Kasumi-1 (cell line): ENCODE results near the gene KLHL30.

Source experiments
- DNase-seq, 2 experiments: peaks; one replicate each; lab custom pipeline; 2025; lab: John Stamatoyannopoulos, UW

Gene KLHL30

DNA sequence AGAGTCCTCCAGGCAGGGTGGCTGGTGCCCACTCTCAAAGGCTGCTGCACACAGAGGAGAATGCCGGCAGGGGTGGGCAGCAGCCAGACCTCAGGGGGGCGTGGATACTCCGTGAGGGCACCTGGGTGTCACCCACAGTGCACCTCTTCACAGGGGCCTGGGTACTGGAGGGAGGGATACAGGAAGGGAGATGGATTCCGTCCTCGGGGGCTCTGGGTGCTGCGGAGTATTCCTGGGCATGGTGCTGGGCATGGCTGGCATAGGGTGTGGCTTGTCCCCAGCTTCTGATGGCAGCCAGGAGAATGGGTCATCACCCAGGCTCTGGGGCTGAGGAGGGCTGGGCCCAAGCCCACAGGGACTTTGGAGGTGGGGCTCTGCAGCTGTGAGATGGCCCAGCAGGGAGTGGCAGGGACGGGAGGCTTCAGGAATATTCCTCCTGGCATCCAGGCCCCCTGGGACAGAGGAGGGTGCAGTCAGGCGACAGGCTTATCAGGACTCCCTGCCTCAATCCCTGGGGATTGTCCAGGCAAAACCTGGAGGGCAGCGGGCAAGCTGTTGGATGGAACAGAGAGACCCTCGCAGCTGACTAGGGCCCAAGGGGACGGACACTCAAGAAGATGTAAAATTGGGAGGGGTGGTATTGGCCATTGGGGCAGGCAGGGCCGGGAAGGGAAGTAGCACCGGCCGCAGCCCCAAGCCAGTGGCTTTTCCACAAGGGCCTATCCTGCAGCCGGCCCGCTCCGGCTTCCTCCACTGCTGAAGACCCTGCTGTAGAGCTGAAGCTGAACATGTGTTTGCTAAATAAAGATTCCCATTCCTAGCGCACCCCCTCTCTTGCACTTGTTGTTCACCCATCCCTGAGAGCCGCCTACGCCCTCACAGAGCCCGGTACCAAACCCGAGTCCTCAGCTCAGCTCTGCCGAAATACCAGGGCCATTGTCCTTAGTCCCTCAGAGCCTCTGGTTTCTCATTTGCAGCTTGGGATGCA lies 5.7 kb upstream of the KLHL30 start:
- DNase-seq: no peak

DNA sequence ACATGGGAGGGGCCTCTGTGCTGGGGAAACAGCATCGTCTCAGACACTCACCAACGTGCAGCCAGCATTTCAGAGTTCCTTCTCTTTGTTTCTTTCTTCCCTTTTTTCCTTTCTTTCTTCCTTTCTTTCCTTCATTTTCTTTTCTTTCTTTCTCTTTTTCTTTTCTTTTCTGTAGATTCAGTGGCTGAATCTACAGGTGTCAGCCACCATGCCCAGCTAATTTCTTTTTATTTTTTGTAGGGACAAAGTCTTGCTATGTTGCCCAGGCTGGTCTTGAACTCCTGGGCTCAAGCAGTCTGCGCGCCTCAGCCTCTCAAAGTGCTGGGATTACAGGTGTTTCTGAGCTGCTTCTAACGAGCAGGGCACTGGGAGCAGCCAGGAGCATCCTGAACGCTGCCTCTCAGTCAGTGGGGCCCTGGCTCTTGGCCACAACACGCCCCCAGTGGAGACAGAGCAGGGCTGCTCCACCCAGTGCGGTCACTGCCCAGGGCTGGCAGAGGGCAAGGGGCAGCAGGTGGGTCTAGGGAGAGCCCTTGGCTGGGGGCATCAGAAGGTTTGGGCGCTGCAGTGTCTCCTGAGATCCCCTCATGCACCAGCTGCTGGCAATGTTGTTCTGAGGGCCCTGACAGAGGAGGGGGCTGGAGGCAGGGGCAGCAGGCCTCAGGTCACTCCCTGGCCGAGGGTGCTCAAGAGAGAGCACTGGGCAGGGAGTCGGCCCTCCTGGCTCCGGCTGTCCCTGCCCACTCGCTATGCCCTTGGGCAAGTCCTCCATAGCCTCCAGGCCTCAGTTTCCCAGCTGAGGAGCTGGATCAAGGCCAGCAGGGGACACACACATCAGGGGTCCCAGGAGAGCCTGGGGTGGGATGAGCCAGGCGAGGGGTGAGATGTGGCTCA lies 4.7 kb upstream of the KLHL30 start:
- no peak for DNase-seq

DNA sequence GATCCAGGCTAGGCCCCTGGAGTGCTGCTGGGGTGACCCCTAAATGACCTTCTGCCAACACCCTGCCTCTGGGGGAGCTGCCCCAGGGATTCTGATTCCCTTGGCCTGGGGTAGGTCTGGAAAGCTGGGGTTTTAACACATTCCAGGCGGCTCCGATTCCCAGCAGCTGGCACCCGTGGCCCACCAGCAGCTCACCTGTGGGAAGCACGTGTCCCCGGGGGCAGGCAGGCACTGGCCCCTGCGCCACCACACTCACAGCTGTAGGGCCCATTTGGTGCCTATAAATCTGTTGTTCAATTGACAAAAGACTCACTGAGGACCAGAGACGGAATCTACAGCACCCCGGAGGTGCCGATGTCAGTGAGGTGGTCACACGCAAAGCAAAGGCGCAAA lies 4.1 kb upstream of the KLHL30 start:
- DNase-seq: no peak

DNA sequence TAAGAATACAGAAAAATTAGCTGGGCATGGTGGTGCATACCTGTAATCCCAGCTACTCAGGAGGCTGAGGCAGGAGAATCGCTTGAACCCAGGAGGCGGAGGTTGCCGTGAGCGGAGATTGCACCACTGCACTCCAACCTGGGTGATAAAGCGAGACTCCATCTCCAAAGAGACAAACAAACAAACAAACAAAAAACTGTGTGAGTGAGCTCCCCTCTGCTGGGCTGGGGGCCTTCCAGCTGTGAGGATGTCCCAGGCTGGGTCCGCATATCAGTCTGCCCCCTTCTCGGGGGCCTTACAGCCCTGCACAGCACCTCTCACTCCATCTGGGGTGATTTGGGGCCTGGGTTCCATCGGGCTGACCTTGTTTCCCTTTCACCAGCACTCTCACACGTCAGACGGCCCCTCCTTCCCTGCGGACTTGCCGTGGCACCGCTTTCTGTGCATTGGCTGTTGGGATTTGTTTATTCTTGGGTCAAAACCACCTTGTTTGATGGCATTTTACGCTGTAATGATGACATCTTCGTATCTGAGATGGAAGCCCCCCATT lies 2.8 kb upstream of the KLHL30 start:
- DNase-seq: no peak

DNA sequence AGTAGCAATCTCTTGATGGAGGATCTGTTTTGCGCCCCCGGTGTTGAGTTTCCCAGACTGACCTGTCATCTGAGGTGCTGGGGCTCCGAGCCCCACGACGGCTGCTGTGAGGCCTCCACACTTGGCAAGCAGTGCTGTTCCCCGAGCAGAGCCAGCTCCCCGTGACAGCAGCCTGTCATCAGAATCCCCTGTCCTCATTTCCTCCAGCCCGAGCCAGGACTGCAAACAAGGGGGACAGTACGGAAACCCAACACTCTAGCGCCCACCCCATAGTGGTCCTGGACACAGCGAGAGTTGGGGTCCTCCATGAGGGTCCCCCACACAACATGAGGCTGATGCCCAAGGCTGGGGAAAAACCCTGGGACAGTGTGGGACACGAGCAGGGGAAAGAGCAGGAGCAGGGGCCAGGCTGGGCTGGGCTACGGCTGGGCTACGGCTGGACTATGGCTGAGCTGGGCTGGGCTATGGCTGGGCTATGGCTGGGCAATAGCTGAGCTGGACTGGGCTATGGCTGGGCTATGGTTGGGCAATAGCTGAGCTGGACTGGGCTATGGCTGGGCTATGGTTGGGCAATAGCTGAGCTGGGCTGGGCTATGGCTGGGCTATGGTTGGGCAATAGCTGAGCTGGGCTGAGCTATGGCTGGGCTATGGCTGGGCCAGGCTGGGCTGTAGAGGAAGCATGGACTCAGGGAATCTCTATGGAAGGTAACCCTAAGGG lies 1.5 kb upstream of the KLHL30 start:
- no peak for DNase-seq

DNA sequence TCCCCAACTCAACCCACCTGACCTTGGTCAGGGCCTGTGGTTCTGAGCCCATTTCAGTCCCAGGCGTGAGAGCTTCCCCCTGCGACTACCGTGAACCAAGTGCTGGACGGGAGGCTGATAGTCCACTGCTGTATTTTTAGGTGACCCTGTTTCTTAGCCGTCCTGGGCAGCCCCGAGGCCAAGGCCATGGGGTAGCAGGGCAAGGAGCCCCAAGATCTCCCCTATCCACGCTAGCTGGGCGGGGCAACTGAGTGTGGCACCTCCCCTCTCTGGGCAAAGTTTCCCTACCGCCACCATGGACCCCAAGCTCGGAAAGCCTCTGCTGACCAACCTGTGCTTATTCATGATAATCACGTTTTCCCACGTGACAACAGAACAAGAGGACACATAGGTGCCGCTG lies 583 bp upstream of the KLHL30 start:
- DNase-seq: no peak

DNA sequence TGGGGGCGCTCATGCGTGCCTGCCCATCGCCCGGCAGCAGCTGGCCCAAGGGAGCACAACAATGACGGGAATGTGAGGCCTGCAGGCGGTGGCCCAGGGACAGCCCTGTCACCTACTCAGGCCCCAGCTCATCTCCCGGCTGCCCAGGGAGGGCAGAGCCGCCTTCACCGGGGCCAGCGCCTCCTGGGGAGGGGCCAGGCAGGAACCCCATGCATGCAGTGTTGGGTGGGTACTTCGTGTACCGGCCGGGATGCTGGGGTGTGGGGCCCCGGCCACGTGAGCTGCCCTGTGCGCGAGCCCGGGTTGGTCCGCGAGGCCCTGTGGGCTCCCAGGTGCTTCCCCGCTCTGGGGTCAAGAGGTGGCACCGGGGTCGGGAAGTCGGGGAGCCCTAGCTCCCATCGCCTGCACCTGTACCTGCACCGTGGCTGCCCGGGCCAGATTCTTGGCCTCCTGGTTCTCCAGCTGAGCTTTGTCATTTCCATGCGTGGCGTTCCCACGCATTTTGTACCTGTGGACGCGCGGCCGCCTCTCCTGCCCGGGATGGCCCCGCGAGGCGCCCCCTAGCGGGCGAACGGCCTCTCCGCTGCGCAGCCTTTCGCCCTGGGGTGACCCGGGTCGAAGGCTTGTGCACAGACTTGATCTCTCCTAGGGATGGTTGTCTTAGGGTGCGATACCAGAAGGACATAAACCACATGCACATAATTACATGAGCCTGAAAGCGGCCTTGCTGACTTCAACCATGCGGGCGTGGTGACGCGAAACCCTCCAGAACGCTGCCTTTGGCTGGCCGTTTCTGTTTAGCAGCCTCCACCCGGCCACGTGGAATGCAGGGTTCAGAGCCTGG lies 950 bp downstream of the KLHL30 start:
- DNase-seq: no peak

DNA sequence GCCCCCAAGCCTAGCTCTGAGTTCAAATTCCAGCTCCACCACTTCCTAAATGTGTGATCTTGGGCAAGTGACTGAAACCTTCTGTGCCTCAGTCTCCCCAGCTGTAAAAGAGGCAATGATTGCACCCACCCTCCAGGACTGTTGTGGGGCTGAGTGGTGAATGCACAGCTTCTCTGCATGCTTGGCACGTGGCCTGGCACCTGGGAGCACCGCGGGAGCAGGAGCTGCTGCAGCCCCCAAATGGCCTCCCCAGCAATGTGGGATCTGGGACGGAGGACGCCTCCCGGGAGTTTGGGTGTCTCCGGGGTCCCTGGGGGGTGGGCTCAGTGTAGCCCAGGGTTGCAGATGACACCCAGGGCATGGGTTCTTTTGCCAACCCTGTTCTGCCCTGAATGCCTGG lies 1.6 kb downstream of the KLHL30 start:
- DNase-seq: no peak

DNA sequence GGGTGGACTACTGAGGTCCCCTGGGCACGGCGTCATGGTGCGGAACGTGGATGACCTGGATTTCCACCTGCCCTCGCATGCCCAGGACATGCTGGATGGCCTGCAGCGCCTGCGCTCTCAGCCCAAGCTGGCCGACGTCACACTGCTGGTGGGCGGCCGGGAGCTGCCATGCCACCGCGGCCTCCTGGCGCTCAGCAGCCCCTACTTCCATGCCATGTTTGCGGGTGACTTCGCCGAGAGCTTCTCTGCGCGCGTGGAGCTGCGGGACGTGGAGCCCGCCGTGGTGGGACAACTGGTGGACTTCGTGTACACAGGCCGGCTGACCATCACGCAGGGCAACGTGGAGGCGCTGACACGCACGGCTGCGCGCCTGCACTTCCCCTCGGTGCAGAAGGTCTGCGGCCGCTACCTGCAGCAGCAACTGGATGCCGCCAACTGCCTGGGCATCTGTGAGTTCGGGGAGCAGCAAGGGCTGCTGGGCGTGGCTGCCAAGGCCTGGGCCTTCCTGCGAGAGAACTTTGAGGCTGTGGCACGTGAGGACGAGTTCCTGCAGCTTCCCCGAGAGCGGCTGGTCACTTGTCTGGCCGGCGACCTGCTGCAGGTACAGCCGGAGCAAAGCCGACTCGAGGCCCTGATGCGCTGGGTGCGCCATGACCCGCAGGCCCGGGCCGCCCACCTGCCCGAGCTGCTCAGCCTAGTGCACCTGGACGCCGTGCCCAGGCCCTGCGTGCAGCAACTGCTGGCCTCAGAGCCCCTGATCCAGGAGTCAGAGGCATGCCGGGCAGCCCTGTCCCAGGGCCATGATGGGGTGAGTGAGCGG lies 2.5 kb downstream of the KLHL30 start:
- DNase-seq: no peak

DNA sequence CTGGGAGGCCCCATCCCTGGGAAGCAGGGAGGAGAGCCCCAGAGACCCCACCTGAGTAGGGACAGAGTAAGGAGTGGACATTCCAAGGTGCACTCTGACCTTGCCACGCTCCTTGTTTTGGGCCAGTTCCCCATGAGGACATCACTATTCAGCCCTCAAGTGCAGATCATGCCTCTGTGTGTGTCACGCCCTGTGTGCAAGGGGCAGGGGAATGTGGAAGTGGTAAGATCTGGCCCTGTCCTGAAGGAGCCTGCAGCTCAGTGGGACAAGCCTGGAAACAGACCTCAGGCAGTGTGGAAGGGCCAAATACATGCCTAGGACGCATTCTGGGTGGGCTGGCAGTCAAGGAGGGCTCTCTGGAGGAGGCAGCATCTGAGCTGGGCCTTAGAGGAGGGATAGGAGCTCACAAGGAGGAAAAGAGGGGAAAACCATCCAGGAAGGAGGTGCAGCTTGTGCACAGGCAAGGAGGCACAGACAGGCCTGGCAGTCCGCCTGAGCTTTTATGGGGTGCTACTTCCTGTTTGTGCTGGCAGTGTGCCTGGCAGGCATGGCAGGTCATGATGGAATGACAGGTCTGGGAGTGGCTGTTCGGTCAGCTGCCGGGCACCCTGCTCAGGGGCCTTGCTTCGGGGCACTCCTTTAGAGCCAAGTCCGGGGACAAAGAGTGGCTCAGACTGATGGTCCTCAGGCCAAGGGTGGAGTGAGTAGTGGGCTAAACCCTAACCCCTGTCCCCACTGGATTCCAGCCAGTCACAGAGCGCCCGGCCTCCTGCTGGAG lies 3.3 kb downstream of the KLHL30 start:
- peak in 1 of 2 experiments; percentile 5 for DNase-seq

DNA sequence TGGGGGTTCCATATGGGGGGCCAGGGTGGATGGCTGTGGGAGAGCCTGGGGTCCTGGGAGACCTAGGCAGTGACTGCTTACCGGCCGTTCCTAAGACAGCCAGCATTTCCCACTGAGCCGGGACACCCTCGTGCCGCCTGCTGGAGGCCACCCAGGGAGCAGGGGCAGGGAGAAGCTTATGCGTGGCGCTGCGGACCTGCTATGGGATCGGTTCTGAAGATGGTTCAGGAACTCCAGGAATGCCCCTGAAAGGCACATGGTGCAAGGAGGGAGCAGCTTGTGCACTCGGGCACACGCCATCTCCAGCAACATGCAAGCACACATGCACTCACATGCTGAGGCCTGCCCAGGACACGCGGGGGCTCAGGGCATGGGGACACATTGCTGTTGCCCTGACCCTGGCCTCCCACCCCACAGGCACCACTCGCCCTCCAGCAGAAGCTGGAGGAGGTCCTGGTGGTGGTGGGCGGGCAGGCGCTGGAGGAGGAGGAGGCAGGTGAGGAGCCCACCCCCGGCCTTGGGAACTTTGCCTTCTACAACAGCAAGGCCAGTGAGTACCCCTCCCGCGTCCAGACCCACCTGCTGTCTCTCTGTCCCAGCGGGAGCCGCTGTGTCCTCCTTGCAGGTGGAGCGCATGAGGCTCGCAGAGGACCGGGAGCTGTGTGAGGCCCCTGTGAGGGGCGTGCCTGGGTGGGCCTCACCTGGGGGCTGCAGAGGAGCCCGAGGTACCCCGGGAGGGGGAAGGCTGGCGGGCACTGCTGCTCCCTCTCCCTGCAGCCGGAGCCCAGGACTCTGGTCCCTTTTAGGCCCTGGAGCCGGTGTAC lies 4.1 kb downstream of the KLHL30 start:
- no peak for DNase-seq

DNA sequence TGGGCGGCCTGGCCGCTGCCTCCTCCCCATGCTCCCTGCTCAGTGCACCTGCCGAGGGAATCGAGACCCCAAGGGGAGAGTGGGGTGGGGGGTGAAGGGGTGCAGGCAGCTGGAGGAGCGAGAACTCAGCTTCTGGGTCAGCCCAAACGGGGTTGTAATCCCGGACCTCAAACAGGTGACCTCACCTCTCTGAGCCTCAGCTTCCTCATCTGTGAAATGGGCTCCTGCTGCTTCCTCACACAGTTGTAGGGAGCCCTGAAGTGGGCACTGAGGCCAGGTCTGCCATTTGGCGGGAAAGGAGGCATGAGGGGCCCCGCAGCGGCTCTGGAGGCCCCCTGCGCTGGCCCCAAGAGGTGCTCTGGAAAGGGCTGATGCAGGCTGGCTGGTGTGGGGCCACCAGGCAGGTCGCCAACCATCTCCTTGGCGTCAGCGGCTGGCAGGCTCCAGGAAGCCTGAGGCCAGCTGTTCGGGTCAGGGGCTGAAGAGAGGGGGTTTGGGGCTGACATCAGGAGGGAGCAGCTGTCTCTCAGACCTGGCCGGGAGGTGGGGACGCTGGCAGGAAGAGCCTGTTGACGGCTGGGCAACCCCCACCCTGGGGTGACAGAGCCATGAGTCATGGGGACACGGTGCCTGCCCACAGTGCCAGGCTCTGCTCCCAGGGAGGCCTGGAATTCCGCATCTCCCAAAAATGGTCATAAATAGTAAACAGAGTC lies 4.9 kb downstream of the KLHL30 start:
- no peak for DNase-seq

DNA sequence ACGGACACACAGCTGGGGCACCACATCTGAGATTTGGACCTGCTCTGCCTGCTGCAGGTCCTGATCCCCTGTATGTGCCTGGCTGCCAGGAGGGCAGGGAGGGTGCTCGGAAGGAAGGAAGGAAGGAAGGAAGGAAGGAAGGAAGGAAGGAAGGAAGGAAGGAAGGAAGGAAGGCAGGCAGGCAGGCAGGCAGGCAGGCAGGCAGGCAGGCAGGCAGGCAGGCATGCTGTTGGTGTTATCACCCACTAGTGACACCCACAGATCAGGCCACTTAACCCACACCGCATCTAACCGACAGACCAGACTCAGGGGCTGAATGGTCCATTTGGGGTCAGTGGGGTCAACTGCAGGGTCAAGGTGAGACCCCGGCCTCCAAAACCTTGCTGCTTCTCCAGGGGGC lies 5.8 kb downstream of the KLHL30 start:
- DNase-seq: no peak

DNA sequence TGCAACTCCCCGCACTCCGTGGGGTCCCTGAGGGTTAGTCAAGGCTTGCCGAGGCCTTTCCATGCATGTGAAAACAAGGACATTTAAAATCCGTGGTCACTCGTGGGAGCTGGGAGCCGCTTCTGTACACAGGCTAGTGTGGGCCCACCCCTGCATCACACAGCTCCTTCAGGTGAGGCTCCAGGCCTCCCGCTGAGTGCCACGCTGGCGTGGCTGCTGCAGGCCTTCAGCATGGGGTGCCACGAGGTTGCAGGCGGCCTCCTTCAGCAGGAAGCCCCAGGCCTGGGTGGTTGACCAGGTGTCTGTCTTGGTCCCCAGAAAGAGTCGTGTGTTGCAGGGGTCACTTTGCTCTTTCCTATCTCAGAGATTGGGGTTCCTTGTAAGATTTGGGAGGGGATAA lies 6.6 kb downstream of the KLHL30 start:
- no peak for DNase-seq

DNA sequence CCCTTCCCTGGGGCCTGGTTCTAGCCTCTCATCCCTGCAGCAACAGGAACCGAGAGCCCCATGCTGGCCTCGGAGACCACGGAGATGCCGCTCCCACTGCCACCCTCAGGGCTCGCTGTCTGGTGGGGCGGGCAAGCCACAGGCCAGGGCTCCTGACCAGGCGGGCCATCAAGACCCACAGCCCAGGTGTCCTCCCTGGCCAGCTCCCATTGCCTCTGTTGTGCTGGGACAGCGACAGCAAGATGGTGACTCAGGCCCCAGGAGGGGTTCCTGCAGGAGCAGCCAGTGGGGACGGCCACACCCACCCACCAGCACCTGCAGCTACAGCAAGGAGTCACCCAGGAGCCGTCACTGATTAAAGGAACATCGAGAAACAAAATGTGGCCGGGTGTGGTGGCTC lies 7.4 kb downstream of the KLHL30 start:
- DNase-seq: no peak

DNA sequence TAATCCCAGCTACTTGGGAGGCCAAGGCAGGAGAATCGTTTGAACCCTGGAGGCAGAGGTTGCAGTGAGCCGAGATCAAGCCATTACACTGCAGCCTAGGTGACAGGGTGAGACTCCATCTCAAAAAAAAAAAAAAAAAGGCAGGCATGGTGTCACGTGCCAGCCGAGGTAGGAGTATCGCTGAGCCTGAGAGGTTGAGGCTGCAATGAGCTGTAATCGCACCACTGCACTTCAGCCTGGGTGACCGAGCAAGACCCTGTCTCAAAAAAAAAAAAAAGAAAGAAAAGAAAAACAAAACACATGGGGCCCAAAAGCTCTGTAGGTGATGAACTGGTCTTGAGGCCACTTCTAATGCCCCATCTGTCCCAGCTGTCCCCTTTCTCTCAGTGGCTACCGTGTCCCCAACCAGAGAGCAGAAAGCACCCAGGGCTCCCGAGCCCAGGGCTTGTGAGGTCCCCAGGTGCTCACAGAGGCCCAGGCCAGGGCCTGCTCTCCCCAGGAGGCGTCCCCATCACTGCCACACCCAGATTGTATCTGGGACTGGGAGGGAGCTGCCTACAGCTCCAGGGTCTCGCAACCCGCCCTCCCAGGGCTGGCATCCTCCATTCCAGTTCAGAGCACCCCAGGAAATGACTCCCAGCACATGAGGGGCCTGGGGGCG lies 8.5 kb downstream of the KLHL30 start:
- DNase-seq: no peak

DNA sequence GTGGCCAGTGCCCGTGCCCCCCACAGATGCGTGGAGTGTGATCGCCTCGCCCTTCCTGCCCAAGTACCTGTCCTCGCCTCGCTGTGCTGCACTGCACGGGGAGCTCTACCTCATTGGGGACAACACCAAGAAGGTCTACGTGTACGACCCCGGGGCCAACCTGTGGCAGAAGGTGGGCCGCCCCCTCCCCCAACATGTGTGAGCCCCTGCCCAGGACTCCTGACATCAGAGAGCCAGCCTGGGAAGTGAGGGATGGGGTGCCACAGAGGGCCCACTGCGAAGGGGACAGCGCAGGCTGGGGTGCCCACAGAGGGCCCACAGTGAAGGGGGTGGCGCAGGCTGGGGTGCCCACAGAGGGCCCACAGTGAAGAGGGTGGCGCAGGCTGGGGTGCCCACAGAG lies 10.5 kb downstream of the KLHL30 start:
- no peak for DNase-seq
